Coronary artery (tissue), 2 donors: ENCODE measurements around the gene GLIS2.

Experiments used
- DNase-seq: peaks from one replicate; pipeline ENCODE4 v3.0.0-alpha.2; 2017; ENCODE audit warnings: low spot score
- H3K27ac ChIP-seq, 2 donors: fragments of 200-600 bp; sonication (generic); one replicate each; pipeline ENCODE4 v1.5.1; 2016 to 2019
- H3K4me3 ChIP-seq: fragments of 200-600 bp; sonication (generic); 2 replicates; pipeline ENCODE4 v1.5.1; 2016; ENCODE audit warnings: mild to moderate bottlenecking, moderate library complexity
- TF ChIP-seq, protein P1 (sequence below): fragments of 200-600 bp; sonication (generic); IDR thresholded peaks from one replicate; pipeline ENCODE4 v1.5.1; 2019; ENCODE audit warnings: antibody characterized with exemption

The GLIS2 gene

GRCh38 chr16:4344983-4345835 lies 29.3 kb downstream of the GLIS2 start:
- TF ChIP-seq, protein P1, sequence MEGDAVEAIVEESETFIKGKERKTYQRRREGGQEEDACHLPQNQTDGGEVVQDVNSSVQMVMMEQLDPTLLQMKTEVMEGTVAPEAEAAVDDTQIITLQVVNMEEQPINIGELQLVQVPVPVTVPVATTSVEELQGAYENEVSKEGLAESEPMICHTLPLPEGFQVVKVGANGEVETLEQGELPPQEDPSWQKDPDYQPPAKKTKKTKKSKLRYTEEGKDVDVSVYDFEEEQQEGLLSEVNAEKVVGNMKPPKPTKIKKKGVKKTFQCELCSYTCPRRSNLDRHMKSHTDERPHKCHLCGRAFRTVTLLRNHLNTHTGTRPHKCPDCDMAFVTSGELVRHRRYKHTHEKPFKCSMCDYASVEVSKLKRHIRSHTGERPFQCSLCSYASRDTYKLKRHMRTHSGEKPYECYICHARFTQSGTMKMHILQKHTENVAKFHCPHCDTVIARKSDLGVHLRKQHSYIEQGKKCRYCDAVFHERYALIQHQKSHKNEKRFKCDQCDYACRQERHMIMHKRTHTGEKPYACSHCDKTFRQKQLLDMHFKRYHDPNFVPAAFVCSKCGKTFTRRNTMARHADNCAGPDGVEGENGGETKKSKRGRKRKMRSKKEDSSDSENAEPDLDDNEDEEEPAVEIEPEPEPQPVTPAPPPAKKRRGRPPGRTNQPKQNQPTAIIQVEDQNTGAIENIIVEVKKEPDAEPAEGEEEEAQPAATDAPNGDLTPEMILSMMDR: no peak
- Histone ChIP-seq H3K27ac (peak overlapping the region; percentile 9 to 48), H3K4me3 (no peak overlapping the region)
- DNase-seq: no peak

GRCh38 chr16:4345836-4346781 lies 30.2 kb downstream of the GLIS2 start:
- TF ChIP-seq, protein P1: no peak
- no peak overlapping the region for H3K27ac ChIP-seq
- no peak overlapping the region for H3K4me3 ChIP-seq
- DNase-seq: no peak

GRCh38 chr16:4347010-4347409 lies 31.1 kb downstream of the GLIS2 start:
- Histone ChIP-seq H3K27ac (peak overlapping the region in 1 of 2 donors; percentile 15), H3K4me3 (no peak overlapping the region)
- no peak for DNase-seq
- TF ChIP-seq, protein P1: no peak

DNA sequence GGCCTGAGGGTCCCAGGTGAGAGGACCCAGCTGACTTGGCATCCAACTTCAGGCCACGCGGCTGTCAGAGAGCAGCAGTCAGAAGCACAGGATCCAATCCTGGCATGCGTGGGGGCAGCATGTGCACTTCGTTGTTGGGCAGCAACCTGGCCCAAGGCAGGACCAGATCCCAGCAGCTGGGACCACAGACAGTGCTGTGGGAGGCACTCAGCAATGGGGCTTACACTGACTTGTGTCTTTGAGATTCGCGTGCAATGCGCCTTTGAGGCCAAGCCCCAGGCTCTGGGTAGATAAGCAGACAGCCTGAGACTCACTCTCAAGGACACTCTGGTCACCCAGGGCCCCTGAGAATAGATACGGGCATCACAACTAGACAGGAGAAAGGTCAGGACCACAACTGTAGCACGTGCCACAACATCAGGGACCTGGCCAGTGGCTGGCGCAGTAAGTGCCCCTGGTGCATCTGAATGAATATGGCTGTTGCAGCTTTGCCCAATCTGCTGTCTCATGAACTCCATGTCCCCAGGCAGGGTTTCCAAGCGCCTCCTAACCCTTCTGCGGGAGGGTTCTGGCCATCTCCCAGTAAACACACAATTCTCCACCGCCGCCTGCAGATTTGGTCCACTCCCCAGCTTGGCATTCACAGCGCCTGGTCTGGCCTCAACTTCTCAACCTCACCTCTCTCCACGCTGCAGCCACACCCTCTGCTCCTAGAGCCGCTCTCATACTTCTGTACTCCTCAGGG lies 32.1 kb downstream of the GLIS2 start:
- Histone ChIP-seq H3K27ac (peak overlapping the region in 1 of 2 donors; percentile 15), H3K4me3 (no peak overlapping the region)
- TF ChIP-seq, protein P1: no peak
- DNase-seq: no peak

DNA sequence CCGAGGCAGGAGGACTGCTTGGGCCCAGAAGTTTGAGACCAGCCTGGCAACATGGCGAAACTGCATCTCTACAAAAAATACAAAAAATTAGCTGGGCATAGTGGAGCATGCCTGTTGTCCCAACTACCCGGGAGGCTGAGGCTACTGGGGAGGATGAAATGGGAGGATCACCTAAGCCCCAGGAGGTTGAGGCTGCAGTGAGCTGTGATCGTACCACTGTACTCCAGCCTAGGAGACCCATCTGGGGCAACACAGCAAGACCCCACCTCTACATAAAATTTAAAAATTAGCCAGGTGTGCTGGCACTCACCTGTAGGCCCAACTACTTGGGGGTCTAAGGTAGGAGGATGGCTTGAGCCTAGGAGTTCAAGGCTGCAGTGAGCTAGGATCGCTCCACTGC lies 33.5 kb downstream of the GLIS2 start:
- no peak overlapping the region for H3K4me3 ChIP-seq
- no peak for DNase-seq
- no peak overlapping the region for H3K27ac ChIP-seq
- TF ChIP-seq, protein P1: no peak

DNA sequence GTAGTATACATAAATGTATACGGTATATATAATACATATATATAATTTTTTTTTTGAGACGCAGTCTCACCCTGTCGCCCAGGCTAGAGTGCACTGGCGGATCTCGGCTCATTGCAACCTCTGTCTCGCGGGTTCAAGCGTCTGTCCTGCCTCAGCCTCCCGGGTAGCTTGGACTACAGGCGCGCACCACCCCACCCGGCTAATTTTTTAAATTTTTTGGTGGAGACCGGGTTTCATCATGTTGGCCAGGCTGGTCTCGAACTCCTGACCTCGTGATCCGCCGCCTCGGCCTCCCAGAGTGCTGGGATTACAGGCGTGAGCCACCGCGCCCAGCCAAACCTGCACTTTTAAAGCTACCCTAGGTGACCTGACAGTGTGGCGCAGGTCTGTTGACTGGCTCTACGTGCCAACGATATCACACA lies 34.5 kb downstream of the GLIS2 start:
- TF ChIP-seq, protein P1: no peak
- H3K27ac ChIP-seq: peak overlapping the region; percentile 54 to 92
- DNase-seq: no peak
- peak overlapping the region; percentile 97 for H3K4me3 ChIP-seq
